Fibroblast of lung (primary cell): ENCODE results near the gene CHD9NB. TPM values are rescaled to one million over a fixed set of nuclear protein-coding genes. Genes with fewer than 3 reads are reported as not detected.

Source experiments
- DNase-seq, 2 donors: peaks; one replicate each; pipeline versions ENCODE4 v3.0.0 to v3.0.0-alpha.2; 2010; ENCODE audit warnings: low read depth in 2 of 2
- H2AFZ ChIP-seq: 2 replicates; pipeline ENCODE4 v1.5.1; 2012; ENCODE audit warnings: low read length, control low read depth, inconsistent platforms
- H3K27ac ChIP-seq: 2 replicates; pipeline ENCODE4 v1.5.1; 2011; ENCODE audit warnings: low read length, control low read depth; ENCODE audit not compliant: insufficient read depth
- H3K27me3 ChIP-seq: 2 replicates; pipeline ENCODE4 v1.5.1; 2011; ENCODE audit warnings: mild to moderate bottlenecking, low read length; ENCODE audit not compliant: control insufficient read depth, insufficient read depth
- H3K36me3 ChIP-seq: 2 replicates; pipeline ENCODE4 v1.5.1; 2011; ENCODE audit warnings: low read length; ENCODE audit not compliant: control insufficient read depth, insufficient read depth
- H3K4me1 ChIP-seq: 2 replicates; pipeline ENCODE4 v1.5.1; 2011; ENCODE audit warnings: low read length; ENCODE audit not compliant: control insufficient read depth, insufficient read depth; ENCODE audit errors: extremely low read depth
- H3K4me2 ChIP-seq: 2 replicates; pipeline ENCODE4 v1.5.1; 2011; ENCODE audit warnings: low read length, control low read depth; ENCODE audit not compliant: insufficient read depth; ENCODE audit errors: extremely low read depth
- H3K4me3 ChIP-seq, 4 experiments: fragments of 200-600 bp in 1 of 4; sonication (generic) in 1 of 4; replicated peaks in 1 of 4; 2 replicates each; pipeline ENCODE4 v1.5.1; 2011 to 2016; ENCODE audit warnings: low read length in 4 of 4, low read depth in 3 of 4, mild to moderate bottlenecking in 3 of 4, control low read depth in 2 of 4, inconsistent platforms in 1 of 4, mixed read lengths in 1 of 4; ENCODE audit not compliant: insufficient read depth in 1 of 4; ENCODE audit errors: control extremely low read depth in 1 of 4
- H3K79me2 ChIP-seq: 2 replicates; pipeline ENCODE4 v1.5.1; 2012; ENCODE audit warnings: mild to moderate bottlenecking, low read length, inconsistent platforms; ENCODE audit not compliant: control insufficient read depth, insufficient read depth
- H3K9ac ChIP-seq: 2 replicates; pipeline ENCODE4 v1.5.1; 2011; ENCODE audit warnings: mild to moderate bottlenecking, low read length, control low read depth; ENCODE audit not compliant: insufficient read depth
- H3K9me3 ChIP-seq: 2 replicates; pipeline ENCODE4 v1.5.1; 2012; ENCODE audit warnings: low read depth, low read length; ENCODE audit not compliant: control insufficient read depth, insufficient read depth
- H4K20me1 ChIP-seq: 2 replicates; pipeline ENCODE4 v1.5.1; 2011; ENCODE audit warnings: low read length; ENCODE audit not compliant: control insufficient read depth, insufficient read depth; ENCODE audit errors: extremely low read depth
- EZH2 ChIP-seq: IDR thresholded peaks from 2 replicates; pipeline ENCODE4 v1.5.1; 2012; ENCODE audit warnings: low read length, control low read depth, mild to moderate bottlenecking; ENCODE audit errors: missing control alignments
- polyA plus RNA-seq, 2 donors: library from polyadenylated mRNA; depleted of rRNA in 1 of 2; stranded (reverse) in 1 of 2; unstranded in 1 of 2; fragments of >200 nt; gene quantifications; 2 replicates each; pipeline ENCODE4 v1.2.1, GENCODE V29; 2011 to 2012; ENCODE audit warnings: missing spikeins in 1 of 2
- total RNA-seq: library from RNA; depleted of rRNA; stranded (reverse); fragments of >200 nt; gene quantifications from 2 replicates; pipeline ENCODE4 v1.2.1, GENCODE V29; 2014

The CHD9NB gene
- total and polyA plus RNA-seq, 2 donors (not counting 1 experiment from before 2014, with no cell fraction given): 0.34 to 5.3 TPM

GRCh38 chr16:52991572-52991971, 61.1 kb downstream of the CHD9NB start:
- H3K4me2 ChIP-seq: no peak overlapping the region
- no peak overlapping the region for H3K9ac ChIP-seq

More at GRCh38 chr16:52991572-52991971, 61.1 kb downstream of the CHD9NB start:
- no peak for DNase-seq
- Histone ChIP-seq H3K79me2 (no peaks in the 10 kb centered on the region), H3K4me1 (no peaks in the 10 kb centered on the region), H4K20me1 (no peaks in the 10 kb centered on the region), H3K9me3 (no peaks in the 10 kb centered on the region), H3K4me3 (no peak overlapping the region), H3K36me3 (no peaks in the 10 kb centered on the region), H2AFZ (no peak overlapping the region), H3K27ac (no peak overlapping the region), H3K27me3 (no peaks in the 10 kb centered on the region)
- no peak for TF ChIP-seq EZH2

Other genes starting within 250 kb of the CHD9NB start
- 47.0 and 60.9 TPM in 2 replicates for gene CHD9, start 2.1 kb upstream of the CHD9NB start, total RNA-seq
- 25.5 and 32.9 TPM in 2 replicates for gene CHD9, start 2.1 kb upstream of the CHD9NB start, polyA plus RNA-seq